ENCODE measurements around the gene KIF18B.

GRCh38 chr17:44915862-44916780 lies 31.5 kb downstream of the KIF18B start:
- no peak for TF ChIP-seq POLR2A (IDR thresholded peaks at IDR 0.05)
- TF ChIP-seq POLR2AphosphoS5 (IDR thresholded peaks at IDR 0.05), result no peak

All from sigmoid colon (tissue), 4 donors.